SU-DHL-6 (cell line): ENCODE data around the gene SPESP1.

ENCODE experiments used
- H2AFZ ChIP-seq: fragments of 200-600 bp; sonication (generic); 2 replicates; pipeline ENCODE4 v1.6.1; 2014; ENCODE audit warnings: low read depth, mild to moderate bottlenecking, moderate library complexity, mixed read lengths, antibody characterized with exemption, low read length; ENCODE audit not compliant: severe bottlenecking
- H3F3A ChIP-seq: fragments of 200-600 bp; shearing (Covaris generic); 2 replicates; pipeline ENCODE4 v1.6.0; 2016; ENCODE audit warnings: antibody characterized with exemption, mild to moderate bottlenecking; ENCODE audit not compliant: insufficient read depth
- H3K27ac ChIP-seq: fragments of 200-600 bp; sonication (generic); 2 replicates; pipeline ENCODE4 v1.5.1; 2016; ENCODE audit warnings: low read depth, mild to moderate bottlenecking, low read length, moderate library complexity, mixed read lengths
- H3K27me3 ChIP-seq: fragments of 200-600 bp; sonication (generic), shearing (Covaris generic); 2 replicates; pipeline ENCODE4 v1.6.0; 2014; ENCODE audit warnings: mild to moderate bottlenecking, low read length
- H3K36me3 ChIP-seq: fragments of 200-600 bp; sonication (generic); 2 replicates; pipeline ENCODE4 v1.6.1; 2014; ENCODE audit warnings: mild to moderate bottlenecking, low read length, mixed read lengths
- H3K4me2 ChIP-seq: fragments of 300-600, 200-600 bp; shearing (Covaris generic), sonication (generic); 2 replicates; pipeline ENCODE4 v1.6.0; 2014; ENCODE audit warnings: low read length, low read depth, mild to moderate bottlenecking; ENCODE audit not compliant: poor library complexity, severe bottlenecking
- H3K4me3 ChIP-seq: fragments of 200-600 bp; sonication (generic); 2 replicates; pipeline ENCODE4 v1.5.1; 2014; ENCODE audit warnings: antibody characterized with exemption, low read length, mild to moderate bottlenecking, mixed read lengths; ENCODE audit not compliant: insufficient read depth, poor library complexity, severe bottlenecking
- H3K79me2 ChIP-seq: fragments of 200-600 bp; sonication (generic); 2 replicates; pipeline ENCODE4 v1.6.1; 2014; ENCODE audit warnings: mild to moderate bottlenecking, low read length, moderate library complexity; ENCODE audit not compliant: insufficient read depth
- H3K9ac ChIP-seq: fragments of 200-600 bp; sonication (generic); 2 replicates; pipeline ENCODE4 v1.7.0; 2014; ENCODE audit warnings: mild to moderate bottlenecking, low read length
- H3K9me2 ChIP-seq: fragments of 200-600 bp; sonication (generic); replicated peaks from 2 replicates; pipeline ENCODE4 v1.6.1; 2014; ENCODE audit warnings: low read length; ENCODE audit not compliant: insufficient read depth
- H3K9me3 ChIP-seq: fragments of 200-600 bp; sonication (generic); 2 replicates; pipeline ENCODE4 v1.6.1; 2014; ENCODE audit warnings: low read length, mixed read lengths; ENCODE audit not compliant: insufficient read depth
- H4K20me1 ChIP-seq: fragments of 200-600 bp; sonication (generic); 2 replicates; pipeline ENCODE4 v1.6.1; 2014; ENCODE audit warnings: low read depth, mild to moderate bottlenecking, antibody characterized with exemption, low read length, moderate library complexity, mixed read lengths
- CTCF ChIP-seq: fragments of 200-600 bp; sonication (generic); IDR thresholded peaks from one replicate; pipeline ENCODE4 v1.5.1; 2017; ENCODE audit warnings: antibody characterized with exemption, mild to moderate bottlenecking, low read length, moderate library complexity; ENCODE audit not compliant: insufficient read depth, poor library complexity, severe bottlenecking
- EZH2phosphoT487 ChIP-seq: fragments of 200-600 bp; sonication (generic), shearing (Covaris generic); conservative IDR thresholded peaks from 2 replicates; pipeline ENCODE4 v1.6.1; 2018; ENCODE audit warnings: mild to moderate bottlenecking, antibody characterized with exemption, low read length, moderate library complexity, mixed read lengths

SPESP1 gene

GRCh38 chr15:68907396-68907923 is 22.9 kb upstream of the SPESP1 start:
- Histone ChIP-seq H3K27ac (no peak overlapping the region), H3K4me3 (no peak overlapping the region), H3K4me2 (no peak overlapping the region), H3K36me3 (no peaks in the 10 kb centered on the region), H3K9ac (no peak overlapping the region), H3F3A (no peaks in the 10 kb centered on the region), H4K20me1 (no peaks in the 10 kb centered on the region), H3K9me3 (no peaks in the 10 kb centered on the region), H2AFZ (no peak overlapping the region), H3K9me2 (no peaks in the 10 kb centered on the region), H3K79me2 (no peaks in the 10 kb centered on the region), H3K27me3 (no peaks in the 10 kb centered on the region)
- TF ChIP-seq CTCF (no peak), EZH2phosphoT487 (no peak)

- Histone ChIP-seq H3K79me2 (no peaks in the 10 kb centered on the region), H3K27ac (no peak overlapping the region), H3K4me2 (no peak overlapping the region), H4K20me1 (no peaks in the 10 kb centered on the region), H3K9me3 (no peaks in the 10 kb centered on the region), H3K36me3 (no peaks in the 10 kb centered on the region), H3K9ac (no peak overlapping the region), H3K27me3 (no peaks in the 10 kb centered on the region), H3F3A (no peaks in the 10 kb centered on the region), H3K9me2 (no peaks in the 10 kb centered on the region), H3K4me3 (no peak overlapping the region), H2AFZ (no peak overlapping the region)
- TF ChIP-seq EZH2phosphoT487 (no peak), CTCF (no peak)
Measured at GRCh38 chr15:68909601-68910100, 20.7 kb upstream of the SPESP1 start.

GRCh38 chr15:68910341-68910740 is 20.0 kb upstream of the SPESP1 start:
- no peak overlapping the region for H3K27ac ChIP-seq
- no peak overlapping the region for H3K4me2 ChIP-seq
- no peaks in the 10 kb centered on the region for H4K20me1 ChIP-seq
- H3K4me3 ChIP-seq: no peak overlapping the region
- no peaks in the 10 kb centered on the region for H3K36me3 ChIP-seq
- H3K79me2 ChIP-seq: no peaks in the 10 kb centered on the region
- no peaks in the 10 kb centered on the region for H3K27me3 ChIP-seq
- TF ChIP-seq EZH2phosphoT487 (no peak), CTCF (no peak)
- no peak overlapping the region for H2AFZ ChIP-seq
- no peak overlapping the region for H3K9ac ChIP-seq
- no peaks in the 10 kb centered on the region for H3K9me3 ChIP-seq
- H3K9me2 ChIP-seq: no peaks in the 10 kb centered on the region
- no peaks in the 10 kb centered on the region for H3F3A ChIP-seq
